DMS 273 treated with DMSO at 0.1 percent for 48 hours (cell line): ENCODE measurements around the gene RHOG.
"Not testable (repeated sequence)": the region's sequence is repeated elsewhere in the genome, so short reads cannot be mapped to it uniquely, and the experiment has no call there.

Source experiments
- DNase-seq: peaks from one replicate; lab custom pipeline; 2025; lab: John Stamatoyannopoulos, UW

Gene RHOG

GRCh38 chr11:3834349-3834663 is 6.5 kb downstream of the RHOG start:
- DNase-seq: no peak

GRCh38 chr11:3833449-3833848 is 7.3 kb downstream of the RHOG start:
- DNase-seq: no peak

- DNase-seq: no peak
Observed at GRCh38 chr11:3832816-3833215, 7.9 kb downstream of the RHOG start.

- DNase-seq: no peak
Observed at GRCh38 chr11:3831378-3832239, 9.2 kb downstream of the RHOG start.

- DNase-seq: no peak
Observed at GRCh38 chr11:3830730-3831129, 10.0 kb downstream of the RHOG start.

GRCh38 chr11:3830088-3830487 is 10.7 kb downstream of the RHOG start:
- DNase-seq: no peak

GRCh38 chr11:3827434-3828186 is 13.1 kb downstream of the RHOG start:
- no peak for DNase-seq

- DNase-seq: no peak
Observed at GRCh38 chr11:3826721-3827120, 14.0 kb downstream of the RHOG start.

- DNase-seq: no peak
Observed at GRCh38 chr11:3825473-3826154, 15.1 kb downstream of the RHOG start.

GRCh38 chr11:3824714-3825472 is 15.9 kb downstream of the RHOG start:
- DNase-seq: no peak

GRCh38 chr11:3823762-3824506 is 16.8 kb downstream of the RHOG start:
- DNase-seq: no peak

GRCh38 chr11:3823303-3823702 is 17.5 kb downstream of the RHOG start:
- no peak for DNase-seq

GRCh38 chr11:3822312-3822711 is 18.4 kb downstream of the RHOG start:
- DNase-seq: no peak

GRCh38 chr11:3820971-3821370 is 19.8 kb downstream of the RHOG start:
- no peak for DNase-seq

- DNase-seq: no peak
Observed at GRCh38 chr11:3817181-3817800, 23.5 kb downstream of the RHOG start.

- no peak for DNase-seq
Observed at GRCh38 chr11:3816673-3817072, 24.1 kb downstream of the RHOG start.

- DNase-seq: no peak
Observed at GRCh38 chr11:3815845-3816244, 24.9 kb downstream of the RHOG start.

GRCh38 chr11:3814832-3815231 is 25.9 kb downstream of the RHOG start:
- DNase-seq: not testable (repeated sequence)

- DNase-seq: no peak
Observed at GRCh38 chr11:3810951-3811350, 29.8 kb downstream of the RHOG start.

- no peak for DNase-seq
Observed at GRCh38 chr11:3810446-3810845, 30.3 kb downstream of the RHOG start.

GRCh38 chr11:3809624-3809928 is 31.2 kb downstream of the RHOG start:
- no peak for DNase-seq
